Measurements from ENCODE around the gene HOXC4. TPM values are rescaled to one million over a fixed set of nuclear protein-coding genes. Genes with fewer than 3 reads are reported as not detected.

The HOXC4 gene
- polyA plus RNA-seq, 1 donor, result 9.1 TPM

GRCh38 chr12:54028314-54029201 is 25.1 kb upstream of the HOXC4 start, which contains the start of gene HOXC6:
Gene HOXC6 (plus strand): TSS chr12:54028440. CDS start chr12:54028522, 82 bp downstream.
- DNase-seq (ENCODE audit: low read depth), result peak; percentile 71

GRCh38 chr12:54029529-54030441 is 23.9 kb upstream of the HOXC4 start:
- DNase-seq (ENCODE audit: low read depth), result no peak

- DNase-seq (ENCODE audit: low read depth), result no peak
These were observed 23.2 kb upstream of the HOXC4 start for GRCh38 chr12:54030442-54030801.

- DNase-seq (ENCODE audit: low read depth), result no peak
These were observed 22.7 kb upstream of the HOXC4 start for GRCh38 chr12:54030889-54031471.

GRCh38 chr12:54031480-54031879 is 22.2 kb upstream of the HOXC4 start:
- no peak for DNase-seq (ENCODE audit: low read depth)

- no peak for DNase-seq (ENCODE audit: low read depth)
These were observed 21.5 kb upstream of the HOXC4 start for GRCh38 chr12:54032086-54032619.

GRCh38 chr12:54032627-54033100 is 21.0 kb upstream of the HOXC4 start, which contains the start of gene HOXC5:
Gene HOXC5 (plus strand): TSS chr12:54033050. CDS start chr12:54033123, 73 bp downstream.
- peak; percentile 79 for DNase-seq (ENCODE audit: low read depth)

- DNase-seq (ENCODE audit: low read depth), result no peak
These were observed 20.3 kb upstream of the HOXC4 start for GRCh38 chr12:54033106-54033979.

GRCh38 chr12:54033980-54034784 is 19.5 kb upstream of the HOXC4 start:
- DNase-seq (ENCODE audit: low read depth), result no peak

- no peak for DNase-seq (ENCODE audit: low read depth)
These were observed 18.8 kb upstream of the HOXC4 start for GRCh38 chr12:54034785-54035310.

GRCh38 chr12:54035568-54036264 is 17.9 kb upstream of the HOXC4 start:
- DNase-seq (ENCODE audit: low read depth), result no peak

GRCh38 chr12:54036620-54037359 is 16.8 kb upstream of the HOXC4 start:
- no peak for DNase-seq (ENCODE audit: low read depth)

- DNase-seq (ENCODE audit: low read depth), result no peak
These were observed 16.0 kb upstream of the HOXC4 start for GRCh38 chr12:54037360-54038283.

GRCh38 chr12:54038284-54038870 is 15.3 kb upstream of the HOXC4 start:
- DNase-seq (ENCODE audit: low read depth), result no peak

GRCh38 chr12:54038871-54039414 is 14.7 kb upstream of the HOXC4 start:
- DNase-seq (ENCODE audit: low read depth), result no peak
